SK-N-SH treated with all-trans-retinoic acid at 6 μM for 48 hours (cell line): ENCODE measurements around the gene CTNNA3.

ENCODE experiments used
- ATAC-seq: fragments of 200-7000 bp; cut with Tn5 transposase; 3 replicates; pipeline ENCODE4 v1.9.1; 2020; ENCODE audit warnings: mild to moderate bottlenecking, moderate library complexity
- ARNTL ChIP-seq: fragments of 450-650 bp; formaldehyde crosslinking; IDR thresholded peaks from 2 replicates; pipeline ENCODE4 v1.5.0; 2020; ENCODE audit warnings: low read depth, mild to moderate bottlenecking, moderate library complexity, borderline replicate concordance
- BACH2 ChIP-seq: fragments of 250-450 bp; sonication (Bioruptor Pico); IDR thresholded peaks from 2 replicates; pipeline ENCODE4 v1.9.0; 2021; ENCODE audit warnings: mild to moderate bottlenecking, borderline replicate concordance
- CSDC2 ChIP-seq: fragments of 250-450 bp; sonication (Bioruptor Pico); IDR thresholded peaks from 2 replicates; pipeline ENCODE4 v1.5.0; 2020; ENCODE audit warnings: mild to moderate bottlenecking, moderate library complexity
- ESRRG ChIP-seq: fragments of 250-450 bp; sonication (Bioruptor Pico); IDR thresholded peaks from 2 replicates; pipeline ENCODE4 v1.6.1; 2021; ENCODE audit warnings: mild to moderate bottlenecking
- ISL1 ChIP-seq: fragments of 250-450 bp; sonication (Bioruptor Pico); IDR thresholded peaks from 2 replicates; pipeline ENCODE4 v2.1.2; 2022; ENCODE audit warnings: mild to moderate bottlenecking, moderate library complexity
- OSR1 ChIP-seq: fragments of 250-450 bp; sonication (Bioruptor Pico); IDR thresholded peaks from 2 replicates; pipeline ENCODE4 v1.8.0; 2022; ENCODE audit warnings: moderate library complexity, mild to moderate bottlenecking, inconsistent platforms
- PATZ1 ChIP-seq: fragments of 250-450 bp; sonication (Bioruptor Pico); IDR thresholded peaks from 2 replicates; pipeline ENCODE4 v1.8.0; 2020; ENCODE audit warnings: mild to moderate bottlenecking, moderate library complexity, borderline replicate concordance
- PPARA ChIP-seq: fragments of 250-450 bp; sonication (Bioruptor Pico); IDR thresholded peaks from 2 replicates; pipeline ENCODE4 v1.5.0; 2020; ENCODE audit warnings: mild to moderate bottlenecking, borderline replicate concordance
- SNAI2 ChIP-seq: fragments of 250-450 bp; sonication (Bioruptor Pico); IDR thresholded peaks from 2 replicates; pipeline ENCODE4 v1.5.0; 2020; ENCODE audit warnings: mild to moderate bottlenecking, moderate library complexity
- TCF4 ChIP-seq: fragments of 250-450 bp; sonication (Bioruptor Pico); IDR thresholded peaks from 2 replicates; pipeline ENCODE4 v1.8.0; 2021; ENCODE audit warnings: mild to moderate bottlenecking, moderate library complexity, borderline replicate concordance
- ZC3H10 ChIP-seq: fragments of 250-450 bp; sonication (Bioruptor Pico); IDR thresholded peaks from 2 replicates; pipeline ENCODE4 v1.5.1; 2021; ENCODE audit warnings: mild to moderate bottlenecking, moderate library complexity
- ZFP30 ChIP-seq: fragments of 450-650 bp; formaldehyde crosslinking; IDR thresholded peaks from 2 replicates; pipeline ENCODE4 v1.5.0; 2022; ENCODE audit warnings: mild to moderate bottlenecking, moderate library complexity
- ZNF565 ChIP-seq: fragments of 450-650 bp; formaldehyde crosslinking; conservative IDR thresholded peaks from 2 replicates; pipeline ENCODE4 v1.5.0; 2020; ENCODE audit warnings: low read depth, mild to moderate bottlenecking, moderate library complexity
- ZNF70 ChIP-seq: fragments of 450-650 bp; formaldehyde crosslinking; IDR thresholded peaks from 2 replicates; pipeline ENCODE4 v1.5.0; 2020; ENCODE audit warnings: mild to moderate bottlenecking, moderate library complexity
- ZNF8 ChIP-seq: fragments of 450-650 bp; formaldehyde crosslinking; IDR thresholded peaks from 2 replicates; pipeline ENCODE4 v1.5.0; 2020; ENCODE audit warnings: mild to moderate bottlenecking, moderate library complexity
- TF ChIP-seq, protein P1 (sequence below): fragments of 250-450 bp; sonication (Bioruptor Pico); IDR thresholded peaks from 2 replicates; pipeline ENCODE4 v1.5.0; 2020; ENCODE audit warnings: mild to moderate bottlenecking, moderate library complexity
- TF ChIP-seq, protein P2 (sequence below): fragments of 250-450 bp; sonication (Bioruptor Pico); IDR thresholded peaks from 2 replicates; pipeline ENCODE4 v1.8.0; 2021; ENCODE audit warnings: low read depth, mild to moderate bottlenecking, moderate library complexity, borderline replicate concordance
- TF ChIP-seq, protein P3 (sequence below): fragments of 250-450 bp; sonication (Bioruptor Pico); IDR thresholded peaks from 2 replicates; pipeline ENCODE4 v1.5.1; 2020; ENCODE audit warnings: low read depth, mild to moderate bottlenecking, moderate library complexity

Gene CTNNA3

DNA sequence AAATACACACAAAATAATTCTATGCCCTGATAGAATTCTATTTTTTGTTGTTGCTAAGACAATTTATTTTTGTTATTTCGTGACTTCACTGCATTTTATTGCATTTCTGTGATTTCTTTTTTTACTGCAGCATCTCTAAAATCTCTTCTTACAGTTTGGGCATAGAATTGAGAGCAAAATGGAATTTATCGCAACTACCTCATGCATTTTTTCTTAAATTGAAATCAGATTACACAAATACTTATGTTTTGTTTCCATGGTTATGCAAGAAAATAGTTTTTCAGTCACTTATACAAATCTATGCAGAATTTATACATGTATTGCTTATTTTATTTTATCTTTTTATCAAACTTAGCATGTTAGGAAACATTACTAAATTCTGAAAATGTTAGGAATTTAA lies 1552.0 kb downstream of the CTNNA3 start:
- no peak for ATAC-seq
- TF ChIP-seq TCF4 (no peak), ISL1 (CRISPR knock-in tag) (no peak), ESRRG (CRISPR knock-in tag) (no peak), SNAI2 (CRISPR knock-in tag) (no peak), ZNF70 (CRISPR knock-in tag) (no peak)
- TF ChIP-seq, protein P1, sequence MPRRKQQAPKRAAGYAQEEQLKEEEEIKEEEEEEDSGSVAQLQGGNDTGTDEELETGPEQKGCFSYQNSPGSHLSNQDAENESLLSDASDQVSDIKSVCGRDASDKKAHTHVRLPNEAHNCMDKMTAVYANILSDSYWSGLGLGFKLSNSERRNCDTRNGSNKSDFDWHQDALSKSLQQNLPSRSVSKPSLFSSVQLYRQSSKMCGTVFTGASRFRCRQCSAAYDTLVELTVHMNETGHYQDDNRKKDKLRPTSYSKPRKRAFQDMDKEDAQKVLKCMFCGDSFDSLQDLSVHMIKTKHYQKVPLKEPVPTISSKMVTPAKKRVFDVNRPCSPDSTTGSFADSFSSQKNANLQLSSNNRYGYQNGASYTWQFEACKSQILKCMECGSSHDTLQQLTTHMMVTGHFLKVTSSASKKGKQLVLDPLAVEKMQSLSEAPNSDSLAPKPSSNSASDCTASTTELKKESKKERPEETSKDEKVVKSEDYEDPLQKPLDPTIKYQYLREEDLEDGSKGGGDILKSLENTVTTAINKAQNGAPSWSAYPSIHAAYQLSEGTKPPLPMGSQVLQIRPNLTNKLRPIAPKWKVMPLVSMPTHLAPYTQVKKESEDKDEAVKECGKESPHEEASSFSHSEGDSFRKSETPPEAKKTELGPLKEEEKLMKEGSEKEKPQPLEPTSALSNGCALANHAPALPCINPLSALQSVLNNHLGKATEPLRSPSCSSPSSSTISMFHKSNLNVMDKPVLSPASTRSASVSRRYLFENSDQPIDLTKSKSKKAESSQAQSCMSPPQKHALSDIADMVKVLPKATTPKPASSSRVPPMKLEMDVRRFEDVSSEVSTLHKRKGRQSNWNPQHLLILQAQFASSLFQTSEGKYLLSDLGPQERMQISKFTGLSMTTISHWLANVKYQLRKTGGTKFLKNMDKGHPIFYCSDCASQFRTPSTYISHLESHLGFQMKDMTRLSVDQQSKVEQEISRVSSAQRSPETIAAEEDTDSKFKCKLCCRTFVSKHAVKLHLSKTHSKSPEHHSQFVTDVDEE = no peak

DNA sequence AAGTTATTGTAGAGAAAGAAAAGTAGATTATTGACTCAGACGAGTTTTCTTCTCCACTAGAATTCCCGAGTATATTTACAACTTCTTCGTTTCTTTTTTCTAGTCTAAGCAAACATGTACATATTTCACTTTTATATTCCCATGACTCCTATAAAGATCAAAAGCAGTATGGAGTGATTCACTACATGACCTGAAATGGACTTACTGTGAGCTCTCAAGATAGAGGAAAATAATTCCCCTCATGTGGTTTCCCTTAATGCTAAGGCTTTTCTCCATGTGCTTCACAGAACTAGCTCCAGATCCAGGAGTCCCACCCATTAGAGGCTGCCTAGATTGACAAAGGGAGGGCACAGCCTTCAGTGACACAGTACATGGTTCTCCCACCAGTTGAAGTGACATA lies 1593.2 kb downstream of the CTNNA3 start:
- no peak for ATAC-seq
- TF ChIP-seq ARNTL (CRISPR knock-in tag) = no peak
- no peak for TF ChIP-seq ZC3H10 (CRISPR knock-in tag)
- no peak for TF ChIP-seq BACH2 (CRISPR knock-in tag)

DNA sequence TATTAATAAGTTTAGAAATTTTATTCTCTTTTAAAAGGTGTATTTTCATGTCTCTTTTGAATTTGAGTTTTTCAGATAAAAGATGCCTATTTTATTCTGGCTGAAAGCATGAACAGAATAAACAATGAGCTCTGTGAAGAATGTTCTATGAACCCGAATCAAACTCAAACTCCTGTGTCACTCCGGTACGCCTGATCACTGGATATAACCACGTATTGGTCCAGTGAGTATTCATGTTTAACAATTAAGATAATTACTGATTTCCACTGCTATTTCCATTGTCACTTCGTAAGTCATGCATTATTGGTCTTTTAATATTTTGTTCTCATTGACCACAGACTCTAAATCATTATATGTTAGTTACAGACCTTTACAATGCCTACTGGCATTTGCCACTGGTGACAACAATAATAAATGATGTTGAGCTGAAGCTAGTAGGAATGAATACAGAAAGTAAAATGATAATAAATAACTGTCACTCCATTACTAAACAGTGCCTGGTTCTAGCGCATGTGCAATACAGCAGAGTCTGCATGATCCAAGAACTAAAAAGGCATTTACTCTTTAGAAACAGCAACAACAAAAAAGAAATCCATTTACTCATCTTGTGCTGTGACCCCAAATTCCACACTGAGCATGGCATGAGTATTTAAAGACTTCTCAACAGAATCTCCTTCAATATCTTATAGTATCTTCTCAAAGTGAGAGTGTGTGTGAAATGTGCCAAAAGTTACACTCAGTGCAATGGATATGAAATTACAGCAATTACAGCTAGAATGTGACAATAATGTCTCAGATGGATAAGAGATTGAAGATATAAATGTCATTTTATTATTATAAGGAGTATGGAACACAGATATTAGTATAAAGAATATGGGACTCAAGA lies 1597.2 kb downstream of the CTNNA3 start:
- ATAC-seq = no peak
- no peak for TF ChIP-seq OSR1 (CRISPR knock-in tag)

DNA sequence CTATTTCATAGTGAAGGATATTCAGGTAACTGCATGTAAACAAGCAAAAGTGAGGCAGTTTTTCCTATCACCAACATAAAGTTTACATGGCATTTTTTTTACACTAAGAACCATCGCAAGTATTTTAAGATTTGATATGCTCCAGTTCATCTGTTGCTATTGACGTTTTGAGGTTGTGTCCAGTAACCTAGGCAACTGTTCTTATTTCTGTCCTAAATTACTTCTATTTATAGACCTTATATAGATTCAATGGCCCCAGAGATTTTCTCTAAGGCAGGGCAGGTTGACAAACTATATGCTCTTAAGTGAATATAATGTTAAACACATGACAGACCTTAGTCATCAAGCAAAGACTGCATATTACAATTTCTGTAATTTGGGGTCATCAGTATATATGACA lies 1600.4 kb downstream of the CTNNA3 start:
- ATAC-seq = no peak
- TF ChIP-seq ZNF565 (CRISPR knock-in tag) = no peak
- no peak for TF ChIP-seq ZNF70 (CRISPR knock-in tag)

DNA sequence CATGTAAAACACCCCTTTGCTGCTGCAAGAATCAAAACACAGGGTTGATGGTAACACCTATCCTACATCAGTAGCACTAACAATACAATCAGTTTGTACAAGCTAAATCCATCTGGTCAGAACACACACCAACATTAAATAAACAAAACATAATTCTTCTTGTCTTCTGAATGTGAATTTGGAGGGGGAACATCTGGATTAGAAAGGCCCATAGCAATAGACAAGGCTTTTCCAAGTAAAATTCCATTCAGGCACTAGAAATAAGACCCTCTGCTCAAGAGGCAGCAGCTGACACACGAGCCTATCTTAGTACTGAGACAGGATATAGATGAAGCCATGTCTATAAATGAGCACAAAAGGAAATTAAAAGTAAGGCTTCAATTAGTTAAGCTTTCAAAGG lies 1610.1 kb downstream of the CTNNA3 start:
- no peak for ATAC-seq
- TF ChIP-seq, protein P2, sequence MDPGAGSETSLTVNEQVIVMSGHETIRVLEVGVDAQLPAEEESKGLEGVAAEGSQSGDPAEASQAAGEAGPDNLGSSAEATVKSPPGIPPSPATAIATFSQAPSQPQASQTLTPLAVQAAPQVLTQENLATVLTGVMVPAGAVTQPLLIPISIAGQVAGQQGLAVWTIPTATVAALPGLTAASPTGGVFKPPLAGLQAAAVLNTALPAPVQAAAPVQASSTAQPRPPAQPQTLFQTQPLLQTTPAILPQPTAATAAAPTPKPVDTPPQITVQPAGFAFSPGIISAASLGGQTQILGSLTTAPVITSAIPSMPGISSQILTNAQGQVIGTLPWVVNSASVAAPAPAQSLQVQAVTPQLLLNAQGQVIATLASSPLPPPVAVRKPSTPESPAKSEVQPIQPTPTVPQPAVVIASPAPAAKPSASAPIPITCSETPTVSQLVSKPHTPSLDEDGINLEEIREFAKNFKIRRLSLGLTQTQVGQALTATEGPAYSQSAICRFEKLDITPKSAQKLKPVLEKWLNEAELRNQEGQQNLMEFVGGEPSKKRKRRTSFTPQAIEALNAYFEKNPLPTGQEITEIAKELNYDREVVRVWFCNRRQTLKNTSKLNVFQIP (CRISPR knock-in tag) = no peak
- TF ChIP-seq ARNTL (CRISPR knock-in tag) = no peak
- TF ChIP-seq, protein P3, sequence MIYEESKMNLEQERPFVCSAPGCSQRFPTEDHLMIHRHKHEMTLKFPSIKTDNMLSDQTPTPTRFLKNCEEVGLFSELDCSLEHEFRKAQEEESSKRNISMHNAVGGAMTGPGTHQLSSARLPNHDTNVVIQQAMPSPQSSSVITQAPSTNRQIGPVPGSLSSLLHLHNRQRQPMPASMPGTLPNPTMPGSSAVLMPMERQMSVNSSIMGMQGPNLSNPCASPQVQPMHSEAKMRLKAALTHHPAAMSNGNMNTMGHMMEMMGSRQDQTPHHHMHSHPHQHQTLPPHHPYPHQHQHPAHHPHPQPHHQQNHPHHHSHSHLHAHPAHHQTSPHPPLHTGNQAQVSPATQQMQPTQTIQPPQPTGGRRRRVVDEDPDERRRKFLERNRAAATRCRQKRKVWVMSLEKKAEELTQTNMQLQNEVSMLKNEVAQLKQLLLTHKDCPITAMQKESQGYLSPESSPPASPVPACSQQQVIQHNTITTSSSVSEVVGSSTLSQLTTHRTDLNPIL = no peak
- no peak for TF ChIP-seq PATZ1 (CRISPR knock-in tag)
- no peak for TF ChIP-seq ZC3H10 (CRISPR knock-in tag)

- no peak for ATAC-seq
- TF ChIP-seq PPARA (CRISPR knock-in tag) = no peak
- no peak for TF ChIP-seq ZNF70 (CRISPR knock-in tag)
- TF ChIP-seq, protein P1 = no peak
- no peak for TF ChIP-seq ZNF8 (CRISPR knock-in tag)
- no peak for TF ChIP-seq ARNTL (CRISPR knock-in tag)
- TF ChIP-seq, protein P3 = no peak
- no peak for TF ChIP-seq CSDC2 (CRISPR knock-in tag)
- TF ChIP-seq ZFP30 = no peak
Measured at GRCh38 chr10:66071907-66072306, 1624.1 kb downstream of the CTNNA3 start.
